Measurements from ENCODE around the gene ERG28. TPM values are rescaled to one million over a fixed set of nuclear protein-coding genes. Genes with fewer than 3 reads are reported as not detected.

Gene ERG28
- total and polyA plus RNA-seq, 2 of the 13 experiments (the other 11 are each of a cell fraction or from before 2014, with no cell fraction given) = 27.3 to 32.3 TPM

GRCh38 chr14:75650253-75651058, 10.2 kb downstream of the ERG28 start (continued):
- TF ChIP-seq HNRNPLL (IDR thresholded peaks at IDR 0.05; ENCODE audit: low read depth, low read length, poor library complexity, severe bottlenecking) (no peak), MAZ (IDR thresholded peaks at IDR 0.05; ENCODE audit: borderline replicate concordance, low read depth, low read length) (no peak), MAZ (CRISPR knock-in tag; IDR thresholded peaks at IDR 0.05; ENCODE audit: low read depth) (no peak), PHF8 (CRISPR knock-in tag; IDR thresholded peaks at IDR 0.05) (0 out of 2 replicates have a peak, but pooled peaks have one; percentile 25), ZMYM2 (CRISPR knock-in tag; IDR thresholded peaks at IDR 0.05) (no peak), FOXA1 (IDR thresholded peaks at IDR 0.05) (0 out of 2 replicates have a peak, but pooled peaks have one; percentile 21), FOXA1 (CRISPR knock-in tag; IDR thresholded peaks at IDR 0.05) (peak; percentile 66), ZBTB7B (CRISPR knock-in tag; IDR thresholded peaks at IDR 0.05) (peak; percentile 88), FOXP4 (CRISPR knock-in tag; IDR thresholded peaks at IDR 0.05) (peak; percentile 81), EP300 (IDR thresholded peaks at IDR 0.05; ENCODE audit: low read depth in 2 of 2, low read length in 2 of 2) (peak in 1 of 2 experiments; percentile 69; a peak in 2 of 4 replicates), EP300 (CRISPR knock-in tag; IDR thresholded peaks at IDR 0.05; ENCODE audit: borderline replicate concordance) (no peak), NR2F2 (IDR thresholded peaks at IDR 0.05; ENCODE audit: borderline replicate concordance, low read depth) (peak; percentile 11; the same call in 1 of the 2 replicates), FOXO1 (CRISPR knock-in tag; IDR thresholded peaks at IDR 0.05) (peak; percentile 21; the same call in 1 of the 2 replicates), ZNF737 (CRISPR knock-in tag; IDR thresholded peaks at IDR 0.05; ENCODE audit: borderline replicate concordance) (no peak), GATAD2A (CRISPR knock-in tag; IDR thresholded peaks at IDR 0.05) (peak; percentile 75), NR3C1 (CRISPR knock-in tag; IDR thresholded peaks at IDR 0.05) (no peak), SAP130 (CRISPR knock-in tag; IDR thresholded peaks at IDR 0.05; ENCODE audit: low read depth) (peak; percentile 31; the same call in 1 of the 2 replicates), TBX3 (IDR thresholded peaks at IDR 0.05; ENCODE audit: borderline replicate concordance) (peak; percentile 36; the same call in 1 of the 2 replicates), HHEX (CRISPR knock-in tag; IDR thresholded peaks at IDR 0.05) (peak; percentile 34; the same call in 1 of the 2 replicates), ELF3 (CRISPR knock-in tag; IDR thresholded peaks at IDR 0.05) (no peak), ZNF800 (CRISPR knock-in tag; IDR thresholded peaks at IDR 0.05) (0 out of 2 replicates have a peak, but pooled peaks have one; percentile 68), TCF12 (IDR thresholded peaks at IDR 0.05) (no peak), TCF12 (CRISPR knock-in tag; IDR thresholded peaks at IDR 0.05) (no peak)
- TF ChIP-seq, protein P1, sequence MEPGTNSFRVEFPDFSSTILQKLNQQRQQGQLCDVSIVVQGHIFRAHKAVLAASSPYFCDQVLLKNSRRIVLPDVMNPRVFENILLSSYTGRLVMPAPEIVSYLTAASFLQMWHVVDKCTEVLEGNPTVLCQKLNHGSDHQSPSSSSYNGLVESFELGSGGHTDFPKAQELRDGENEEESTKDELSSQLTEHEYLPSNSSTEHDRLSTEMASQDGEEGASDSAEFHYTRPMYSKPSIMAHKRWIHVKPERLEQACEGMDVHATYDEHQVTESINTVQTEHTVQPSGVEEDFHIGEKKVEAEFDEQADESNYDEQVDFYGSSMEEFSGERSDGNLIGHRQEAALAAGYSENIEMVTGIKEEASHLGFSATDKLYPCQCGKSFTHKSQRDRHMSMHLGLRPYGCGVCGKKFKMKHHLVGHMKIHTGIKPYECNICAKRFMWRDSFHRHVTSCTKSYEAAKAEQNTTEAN (CRISPR knock-in tag; conservative IDR thresholded peaks at IDR 0.05) = 0 out of 2 replicates have a peak, but pooled peaks have one; percentile 41

Measured in HepG2 (cell line).